ENCODE measurements around the gene MYO9A.

Gene MYO9A

GRCh38 chr15:71932689-71933088 lies 185.3 kb downstream of the MYO9A start:
- Mint-ChIP-seq H3K27ac (no peak overlapping the region), H3K27me3 (ENCODE audit: low read depth) (no peaks in the 10 kb centered on the region), H3K4me1 (no peaks in the 10 kb centered on the region), H3K36me3 (ENCODE audit: low read depth) (peaks cover 68% of the 10 kb centered on the region), H3K9me3 (peaks cover 24% of the 10 kb centered on the region), H3K4me3 (no peak overlapping the region)
- TF ChIP-seq CTCF (IDR thresholded peaks at IDR 0.05; ENCODE audit: unreplicated experiment in 3 of 3) = no peak

GRCh38 chr15:71931261-71931660 lies 186.7 kb downstream of the MYO9A start:
- no peak for TF ChIP-seq CTCF (IDR thresholded peaks at IDR 0.05; ENCODE audit: unreplicated experiment in 3 of 3)
- H3K9me3 Mint-ChIP-seq = peaks cover 24% of the 10 kb centered on the region

GRCh38 chr15:71925145-71925544 lies 192.8 kb downstream of the MYO9A start:
- no peaks in the 10 kb centered on the region for H3K4me1 Mint-ChIP-seq
- H3K27ac Mint-ChIP-seq = no peak overlapping the region
- H3K9me3 Mint-ChIP-seq = peaks cover 4% of the 10 kb centered on the region
- no peaks in the 10 kb centered on the region for H3K27me3 Mint-ChIP-seq (ENCODE audit: low read depth)
- TF ChIP-seq CTCF (IDR thresholded peaks at IDR 0.05; ENCODE audit: unreplicated experiment in 3 of 3) = no peak
- no peak overlapping the region for H3K4me3 Mint-ChIP-seq
- peaks cover 25% of the 10 kb centered on the region for H3K36me3 Mint-ChIP-seq (ENCODE audit: low read depth)

More at GRCh38 chr15:71931261-71931660, 186.7 kb downstream of the MYO9A start:
- Mint-ChIP-seq H3K27me3 (ENCODE audit: low read depth) (no peaks in the 10 kb centered on the region), H3K36me3 (ENCODE audit: low read depth) (peaks cover 71% of the 10 kb centered on the region), H3K27ac (no peak overlapping the region), H3K4me1 (no peaks in the 10 kb centered on the region), H3K4me3 (no peak overlapping the region)

GRCh38 chr15:71921191-71921590 lies 196.8 kb downstream of the MYO9A start:
- no peak overlapping the region for H3K4me3 Mint-ChIP-seq
- no peaks in the 10 kb centered on the region for H3K4me1 Mint-ChIP-seq
- no peak for TF ChIP-seq CTCF (IDR thresholded peaks at IDR 0.05; ENCODE audit: unreplicated experiment in 3 of 3)

GRCh38 chr15:71920573-71920972 lies 197.4 kb downstream of the MYO9A start:
- TF ChIP-seq CTCF (IDR thresholded peaks at IDR 0.05; ENCODE audit: unreplicated experiment in 3 of 3) = no peak
- H3K27me3 Mint-ChIP-seq (ENCODE audit: low read depth) = no peaks in the 10 kb centered on the region
- no peaks in the 10 kb centered on the region for H3K9me3 Mint-ChIP-seq
- H3K4me3 Mint-ChIP-seq = no peak overlapping the region
- no peak overlapping the region for H3K27ac Mint-ChIP-seq
- H3K36me3 Mint-ChIP-seq (ENCODE audit: low read depth) = peaks cover 13% of the 10 kb centered on the region
- no peaks in the 10 kb centered on the region for H3K4me1 Mint-ChIP-seq

More at GRCh38 chr15:71921191-71921590, 196.8 kb downstream of the MYO9A start:
- Mint-ChIP-seq H3K36me3 (ENCODE audit: low read depth) (peaks cover 13% of the 10 kb centered on the region), H3K9me3 (no peaks in the 10 kb centered on the region), H3K27me3 (ENCODE audit: low read depth) (no peaks in the 10 kb centered on the region), H3K27ac (no peak overlapping the region)

GRCh38 chr15:71916834-71917233 lies 201.1 kb downstream of the MYO9A start:
- Mint-ChIP-seq H3K9me3 (peaks cover 12% of the 10 kb centered on the region), H3K27me3 (ENCODE audit: low read depth) (no peaks in the 10 kb centered on the region), H3K27ac (no peak overlapping the region)

More at GRCh38 chr15:71916834-71917233, 201.1 kb downstream of the MYO9A start:
- Mint-ChIP-seq H3K4me3 (no peak overlapping the region), H3K36me3 (ENCODE audit: low read depth) (peaks cover 31% of the 10 kb centered on the region), H3K4me1 (no peaks in the 10 kb centered on the region)
- TF ChIP-seq CTCF (IDR thresholded peaks at IDR 0.05; ENCODE audit: unreplicated experiment in 3 of 3) = no peak

Data from nephron (organoid).